C1 segment of cervical spinal cord (tissue), 14 donors: Measurements from ENCODE around the gene DLG2.
"Not testable (repeated sequence)": the region's sequence is repeated elsewhere in the genome, so short reads cannot be mapped to it uniquely, and the experiment has no call there.

Experiments used
- DNase-seq, 14 donors: peaks; one replicate each; lab custom pipeline; 2025; lab: John Stamatoyannopoulos, UW

The DLG2 gene

DNA sequence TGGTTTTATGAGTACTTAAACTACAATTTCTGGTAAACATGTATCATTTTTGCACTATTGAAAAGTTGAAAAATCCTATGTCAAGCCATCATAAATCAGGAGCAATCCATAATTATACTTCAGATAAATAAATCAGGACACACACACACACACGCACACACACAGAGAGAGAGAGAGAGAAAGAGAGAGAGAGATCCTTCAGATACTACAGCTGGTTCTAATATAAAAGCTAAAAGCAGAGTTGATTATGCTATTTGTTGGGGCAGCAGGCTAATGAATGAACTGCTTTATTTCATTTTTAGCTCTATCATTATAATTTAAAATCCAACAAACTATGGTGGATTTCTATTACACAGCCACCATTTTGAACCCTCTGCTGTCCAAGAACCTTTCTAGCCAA is 2018.6 kb downstream of the DLG2 start:
- no peak for DNase-seq

DNA sequence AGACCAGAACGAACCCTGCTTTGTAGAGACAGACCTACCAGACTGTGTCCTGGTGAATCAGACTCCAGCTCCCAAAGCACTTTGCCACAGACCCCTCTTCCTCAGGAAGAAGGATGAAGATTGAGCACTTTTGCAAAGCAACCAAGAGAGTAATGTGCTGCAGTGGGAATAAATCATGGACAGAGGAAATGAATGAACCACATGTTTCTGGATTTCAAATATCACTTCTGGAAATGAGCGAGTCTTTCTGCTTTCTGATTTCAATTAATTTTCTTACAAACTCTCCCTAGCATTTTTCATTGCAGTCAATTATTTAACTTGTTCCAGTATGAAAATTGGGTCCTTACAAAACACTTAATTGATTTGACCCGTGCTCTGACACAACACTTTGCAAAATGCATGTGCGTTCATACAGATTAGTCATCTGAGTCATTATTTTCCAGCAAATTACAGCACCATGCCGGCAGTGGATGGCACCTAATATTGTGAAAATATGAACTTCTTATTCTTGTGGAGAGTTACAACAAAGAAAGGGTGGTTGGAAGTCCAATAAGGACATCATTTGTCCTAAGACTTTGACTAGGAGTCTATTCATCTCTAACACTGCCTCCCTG is 2025.1 kb downstream of the DLG2 start:
- DNase-seq = no peak

DNA sequence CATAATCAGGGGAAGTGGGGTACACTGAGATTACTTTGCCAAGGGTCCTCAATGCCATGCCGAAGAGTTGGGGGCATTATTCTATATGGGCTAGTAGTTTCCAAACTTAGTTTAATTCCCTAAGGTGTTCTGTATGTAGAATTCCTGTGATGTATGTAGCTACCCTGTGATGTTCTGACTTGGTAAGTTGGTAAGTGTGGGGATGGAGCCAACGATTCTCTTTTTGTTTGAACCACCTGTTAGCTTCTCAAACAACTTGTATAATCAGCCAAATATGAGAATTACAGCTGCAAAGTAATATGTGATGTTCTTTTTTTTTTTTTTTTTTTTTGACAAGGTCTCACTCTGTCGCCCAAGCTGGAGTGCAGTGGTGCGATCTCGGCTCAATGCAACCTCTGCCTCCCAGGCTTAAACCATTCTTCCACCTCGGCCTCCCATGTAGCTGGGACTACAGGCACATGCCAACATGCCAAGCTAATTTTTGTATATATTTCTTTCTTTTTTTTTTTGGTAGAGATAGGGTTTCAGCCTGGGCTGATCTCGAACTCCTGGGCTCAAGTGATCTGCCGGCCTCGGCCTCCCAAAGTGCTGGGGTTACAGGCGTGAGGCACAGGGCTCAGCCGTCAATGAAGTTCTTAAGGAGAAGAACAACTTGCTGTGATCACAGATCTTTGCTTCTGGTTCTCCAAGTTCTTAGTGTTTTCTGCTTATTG is 2025.8 kb downstream of the DLG2 start:
- DNase-seq = no peak

- no peak for DNase-seq
These were observed 2026.5 kb downstream of the DLG2 start for GRCh38 chr11:83600661-83601060.

DNA sequence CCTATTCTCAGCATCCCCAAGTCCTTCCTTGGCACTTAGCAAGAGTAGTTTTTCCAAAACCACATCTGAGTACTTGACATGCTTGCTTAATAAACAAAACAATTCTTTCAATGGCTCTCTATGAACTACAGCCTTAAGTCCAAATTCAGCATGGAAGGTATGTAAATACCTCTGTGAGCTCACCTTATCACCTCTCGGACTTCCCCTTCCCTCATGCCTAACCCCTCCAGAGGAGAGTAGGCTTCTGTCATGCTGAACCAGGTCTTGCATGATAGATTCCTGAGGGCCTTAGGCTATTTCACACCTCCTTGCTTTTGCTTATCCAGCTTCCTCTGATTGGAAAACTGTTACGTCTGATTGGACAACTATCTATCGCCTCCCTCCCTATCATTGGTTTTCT is 2028.1 kb downstream of the DLG2 start:
- DNase-seq = no peak

- DNase-seq = not testable (repeated sequence)
These were observed 2039.3 kb downstream of the DLG2 start for GRCh38 chr11:83587797-83588196.

DNA sequence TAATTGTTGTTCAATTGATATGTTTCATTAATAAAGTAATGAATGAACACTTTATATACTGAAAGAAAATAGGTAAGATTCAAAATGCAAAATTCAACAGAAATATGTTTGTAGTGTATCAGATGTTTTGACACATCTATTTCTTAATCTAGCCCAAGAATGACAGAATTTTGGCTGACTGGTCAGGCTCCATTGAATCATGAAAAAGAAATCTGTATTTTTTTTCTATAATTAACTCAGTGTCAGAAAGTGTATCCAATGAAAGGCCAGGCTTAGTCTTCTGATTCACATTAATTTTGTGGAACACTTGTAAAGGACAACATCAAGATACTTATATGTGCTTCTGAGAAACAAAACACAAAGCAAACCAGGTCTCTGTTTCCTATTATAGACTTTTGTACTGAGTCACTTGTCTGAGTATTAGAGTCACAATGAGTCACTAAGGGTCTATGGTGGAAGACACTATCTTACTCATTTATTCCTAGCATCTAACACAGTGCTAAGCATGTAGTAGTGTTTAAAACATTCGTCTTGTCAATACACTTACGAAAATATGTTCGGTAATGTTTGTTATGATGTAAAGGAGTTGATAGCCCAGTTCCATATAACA is 2043.3 kb downstream of the DLG2 start:
- no peak for DNase-seq

- DNase-seq = no peak
These were observed 2052.6 kb downstream of the DLG2 start for GRCh38 chr11:83574519-83574918.

DNA sequence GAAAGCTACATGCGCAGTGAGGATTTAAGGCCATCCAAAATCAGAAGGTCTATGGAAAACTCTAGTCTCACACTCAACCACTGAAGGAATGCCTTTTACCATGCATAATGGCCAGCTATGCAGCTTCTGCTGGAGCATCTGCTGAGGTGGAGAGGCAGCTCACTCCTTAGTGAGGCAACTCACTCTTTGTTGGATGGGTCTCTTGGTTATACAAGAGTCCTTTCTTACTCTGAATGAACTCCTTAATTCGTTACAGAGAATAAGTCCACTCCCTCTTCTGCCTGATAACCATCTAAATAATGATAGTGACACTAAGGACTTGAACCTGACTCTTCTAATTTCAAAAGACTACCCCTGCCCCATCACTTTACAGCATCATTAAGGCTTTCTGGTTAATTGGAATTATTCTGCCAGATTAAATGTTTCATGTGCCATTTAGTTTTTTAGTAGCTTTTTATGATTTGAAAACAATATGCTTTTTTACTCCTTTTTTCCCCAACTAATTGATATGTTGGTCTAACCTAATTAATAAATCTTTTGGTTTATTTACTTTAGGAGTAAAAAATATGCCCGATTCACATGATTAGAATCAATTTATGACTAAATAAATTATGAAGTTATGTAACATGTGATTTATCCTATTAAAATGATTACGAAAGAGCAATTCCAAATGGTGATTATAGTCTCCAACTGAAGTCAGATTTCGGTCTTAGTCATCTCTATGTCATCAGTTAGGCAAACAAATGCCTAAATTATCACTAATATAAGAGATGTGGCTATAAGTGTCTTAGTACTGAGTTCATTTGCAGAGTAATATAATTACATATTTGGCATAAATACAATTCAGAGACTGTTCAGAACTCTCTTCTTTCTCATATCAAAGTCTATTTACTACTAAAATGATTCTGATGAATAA is 2054.3 kb downstream of the DLG2 start:
- no peak for DNase-seq

GRCh38 chr11:83571302-83571701 is 2055.8 kb downstream of the DLG2 start:
- no peak for DNase-seq

DNA sequence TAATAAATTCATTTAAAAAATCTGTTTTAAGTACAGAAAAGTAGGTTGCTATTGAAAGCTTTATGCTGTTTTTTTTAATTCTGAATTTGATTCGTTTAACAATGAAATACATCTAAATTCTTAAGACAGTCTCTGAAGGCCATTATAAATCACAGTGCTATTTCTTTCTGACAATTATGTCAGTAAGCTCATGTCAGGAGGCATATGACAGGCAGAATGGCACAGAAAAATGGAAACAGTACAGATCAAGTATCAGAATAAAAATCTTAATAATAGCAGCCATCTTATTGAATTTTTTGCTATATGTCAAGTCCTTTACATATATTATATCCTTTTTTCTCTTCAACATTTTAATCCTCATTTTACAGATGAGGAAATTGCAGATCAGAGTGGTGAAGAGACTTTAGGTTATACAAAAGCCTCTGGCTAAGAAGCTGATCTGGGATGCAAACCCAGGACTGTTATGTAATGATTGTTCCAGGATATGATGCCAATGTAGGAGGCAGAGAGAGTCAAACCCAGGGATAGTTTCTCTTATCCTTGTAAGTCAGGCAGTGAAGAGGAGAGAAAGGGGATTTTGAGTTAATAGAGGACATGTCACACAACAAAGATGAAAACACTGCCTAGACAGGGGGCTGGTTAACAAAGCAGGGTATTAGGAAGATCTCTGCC is 2057.9 kb downstream of the DLG2 start:
- no peak for DNase-seq

DNA sequence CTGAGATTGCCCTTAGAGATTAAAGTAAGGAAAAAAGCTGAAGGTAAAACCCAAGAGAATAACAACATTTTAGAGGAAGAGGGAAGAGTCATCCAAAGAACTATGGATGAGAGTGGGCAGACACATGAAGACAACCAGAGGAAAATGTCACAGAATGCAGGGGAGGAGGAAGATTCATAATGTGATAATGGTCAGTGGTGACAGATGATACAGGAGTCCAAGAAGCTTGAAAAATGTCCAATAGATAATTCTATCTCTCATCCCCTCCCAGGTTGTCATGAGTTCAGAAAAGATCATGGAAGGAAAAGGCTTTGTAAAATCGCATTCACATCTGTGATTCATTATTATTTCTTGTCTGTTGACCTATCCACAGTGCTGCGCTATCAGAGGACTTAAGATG is 2058.6 kb downstream of the DLG2 start:
- DNase-seq = no peak

- no peak for DNase-seq
These were observed 2060.2 kb downstream of the DLG2 start for GRCh38 chr11:83566950-83567349.

- no peak for DNase-seq
These were observed 2062.3 kb downstream of the DLG2 start for GRCh38 chr11:83564870-83565269.

GRCh38 chr11:83558281-83558680 is 2068.9 kb downstream of the DLG2 start:
- no peak for DNase-seq

GRCh38 chr11:83557653-83558052 is 2069.5 kb downstream of the DLG2 start:
- no peak for DNase-seq

- DNase-seq = no peak
These were observed 2072.3 kb downstream of the DLG2 start for GRCh38 chr11:83554876-83555275.

DNA sequence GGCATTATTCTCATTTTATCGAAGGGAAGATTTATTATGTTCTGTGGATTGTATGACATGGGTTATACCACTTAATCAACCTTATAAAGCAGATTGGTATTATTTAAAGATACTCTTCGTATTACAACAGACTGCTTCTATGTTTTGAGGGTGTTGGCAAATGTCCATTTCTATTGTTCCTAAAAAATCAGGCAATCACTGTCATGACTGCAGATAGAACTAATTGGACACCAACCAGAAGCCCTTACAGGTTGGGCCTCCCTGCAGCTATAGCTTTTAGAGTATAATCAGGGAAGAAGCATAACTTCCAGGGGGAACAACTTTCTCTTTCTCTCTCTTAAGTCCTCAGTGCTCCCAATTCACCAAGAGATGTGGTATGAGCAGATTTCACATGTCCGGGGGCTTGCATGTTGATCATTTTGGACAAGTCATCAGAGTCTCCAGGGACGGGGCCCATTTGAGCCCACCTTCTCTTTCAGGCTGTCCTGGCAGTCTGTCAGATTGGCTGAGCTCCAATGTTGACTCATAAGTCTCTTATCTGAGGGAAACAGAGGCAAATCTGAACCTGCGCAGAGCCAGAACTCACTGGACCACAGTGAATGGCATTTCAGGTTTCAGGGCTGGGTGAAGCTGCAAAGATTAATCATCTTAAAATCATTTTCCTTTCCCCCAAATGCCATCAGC is 2077.0 kb downstream of the DLG2 start:
- no peak for DNase-seq

- no peak for DNase-seq
These were observed 2080.8 kb downstream of the DLG2 start for GRCh38 chr11:83546368-83546767.

DNA sequence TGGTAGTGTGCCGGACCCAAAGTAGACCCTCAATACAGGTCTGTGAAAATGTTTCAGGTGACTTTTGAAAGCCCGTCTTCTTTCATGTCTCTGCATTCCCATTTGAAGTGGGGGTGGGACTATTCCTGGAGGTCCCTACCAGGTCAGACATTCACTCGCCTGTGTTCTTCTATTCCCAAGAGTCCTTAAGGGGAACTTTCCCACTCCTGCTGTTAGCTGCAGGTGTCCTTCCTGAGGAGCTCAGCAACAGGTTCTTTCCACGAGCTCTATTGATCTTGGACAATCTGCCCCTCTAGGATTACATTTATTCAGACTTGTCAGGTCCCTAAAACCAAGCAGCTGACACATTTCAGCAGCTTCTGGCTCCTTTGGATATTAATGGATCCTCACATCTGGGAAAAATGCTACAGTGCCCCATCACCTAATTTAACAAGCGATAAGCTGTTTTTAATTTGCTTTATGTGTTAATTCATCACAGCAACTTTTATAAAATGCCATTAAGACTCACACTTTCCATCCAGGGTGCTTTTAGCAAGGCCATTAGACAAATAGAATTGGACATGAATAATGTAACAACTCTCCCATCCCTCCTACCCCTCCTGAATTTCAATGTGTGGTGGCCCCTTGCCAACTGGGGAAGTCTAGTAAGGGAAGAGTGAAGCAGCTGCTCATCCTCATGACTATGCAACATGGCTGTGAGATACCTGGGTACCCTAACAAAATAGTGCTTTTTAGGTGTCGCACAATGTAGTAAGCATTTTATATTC is 2081.5 kb downstream of the DLG2 start:
- peak in 3 of 14 donors; percentile 4 to 22 (median 13) for DNase-seq
